Suprapubic skin (tissue), 4 donors: ENCODE data around the gene TMTC2. TPM values are rescaled to one million over a fixed set of nuclear protein-coding genes. Genes with fewer than 3 reads are reported as not detected.

Source experiments
- DNase-seq, 2 donors: peaks; one replicate each; pipeline ENCODE4 v3.0.0-alpha.2; 2019; ENCODE audit warnings: low spot score in 2 of 2
- H3K27ac ChIP-seq: fragments of 200-600 bp; sonication (generic); one replicate; pipeline ENCODE4 v1.5.1; 2019
- H3K27me3 ChIP-seq: fragments of 200-600 bp; sonication (generic); one replicate; pipeline ENCODE4 v1.5.1; 2019
- H3K36me3 ChIP-seq: fragments of 200-600 bp; sonication (generic); one replicate; pipeline ENCODE4 v1.5.1; 2019
- H3K4me1 ChIP-seq: fragments of 200-600 bp; sonication (generic); one replicate; pipeline ENCODE4 v1.5.1; 2019
- H3K4me3 ChIP-seq: fragments of 200-600 bp; sonication (generic); one replicate; pipeline ENCODE4 v1.5.1; 2019; ENCODE audit warnings: mild to moderate bottlenecking
- H3K9me3 ChIP-seq: fragments of 200-600 bp; sonication (generic); one replicate; pipeline ENCODE4 v1.5.1; 2019
- CTCF ChIP-seq, 2 donors: fragments of 200-600 bp in 1 of 2; fragments of 450-650 bp in 1 of 2; sonication (generic) in 1 of 2; IDR thresholded peaks; one replicate each; pipeline ENCODE4 v1.5.1; 2016 to 2019; ENCODE audit warnings: antibody characterized with exemption in 2 of 2, mild to moderate bottlenecking in 1 of 2, moderate library complexity in 1 of 2
- EP300 ChIP-seq: sonication (generic); formaldehyde crosslinking; IDR thresholded peaks from one replicate; pipeline ENCODE4 v1.6.1; 2017; ENCODE audit warnings: antibody characterized with exemption
- POLR2A ChIP-seq, 2 donors: fragments of 450-650 bp; IDR thresholded peaks; one replicate each; pipeline ENCODE4 v1.6.1; 2017; ENCODE audit warnings: antibody characterized with exemption in 2 of 2, mild to moderate bottlenecking in 2 of 2, moderate library complexity in 2 of 2
- POLR2AphosphoS5 ChIP-seq, 3 donors: sonication (generic); formaldehyde crosslinking; IDR thresholded peaks; one replicate each; pipeline ENCODE4 v1.6.1; 2017; ENCODE audit warnings: antibody characterized with exemption in 3 of 3
- whole genome bisulfite sequencing: methylation state at CpG from one replicate; pipeline ENCODE4 v1.1.5; 2018; 5-methylcytosine and 5-hydroxymethylcytosine counted together
- total RNA-seq, 4 donors: library from RNA; depleted of rRNA; stranded (reverse); fragments of >200 nt; gene quantifications; one replicate each; pipeline ENCODE4 v1.1.0, GENCODE V29; 2016

The TMTC2 gene
- total RNA-seq, 4 donors from 2014 or later: 16.7 to 21.1 (median 18.9) TPM

GRCh38 chr12:82848845-82849244 is 162.1 kb downstream of the TMTC2 start:
- 87% methylated on average over 3 of the region's 3 CpGs for WGBS
- TF ChIP-seq POLR2AphosphoS5 (IDR thresholded peaks at IDR 0.05) (no peak), POLR2A (IDR thresholded peaks at IDR 0.05) (no peak), EP300 (no peak), CTCF (IDR thresholded peaks at IDR 0.05) (no peak)
- no peak for DNase-seq
- Histone ChIP-seq H3K4me1 (no peaks in the 10 kb centered on the region), H3K27me3 (no peaks in the 10 kb centered on the region), H3K36me3 (no peaks in the 10 kb centered on the region), H3K27ac (no peak overlapping the region), H3K4me3 (no peak overlapping the region), H3K9me3 (no peaks in the 10 kb centered on the region)

GRCh38 chr12:82852529-82852928 is 165.8 kb downstream of the TMTC2 start:
- Histone ChIP-seq H3K4me3 (no peak overlapping the region), H3K27me3 (no peaks in the 10 kb centered on the region), H3K27ac (no peak overlapping the region), H3K36me3 (peaks cover 4% of the 10 kb centered on the region), H3K9me3 (no peaks in the 10 kb centered on the region), H3K4me1 (no peaks in the 10 kb centered on the region)
- 97% methylated on average over 1 of the region's 1 CpG for WGBS
- DNase-seq: no peak
- TF ChIP-seq POLR2AphosphoS5 (IDR thresholded peaks at IDR 0.05) (no peak), CTCF (IDR thresholded peaks at IDR 0.05) (no peak), POLR2A (IDR thresholded peaks at IDR 0.05) (no peak), EP300 (no peak)

GRCh38 chr12:82855872-82856271 is 169.2 kb downstream of the TMTC2 start:
- Histone ChIP-seq H3K27ac (no peak overlapping the region), H3K27me3 (no peaks in the 10 kb centered on the region), H3K4me3 (no peak overlapping the region), H3K4me1 (no peaks in the 10 kb centered on the region), H3K9me3 (no peaks in the 10 kb centered on the region), H3K36me3 (peaks cover 4% of the 10 kb centered on the region)
- TF ChIP-seq POLR2AphosphoS5 (IDR thresholded peaks at IDR 0.05) (no peak), CTCF (IDR thresholded peaks at IDR 0.05) (no peak), EP300 (no peak), POLR2A (IDR thresholded peaks at IDR 0.05) (no peak)
- DNase-seq: no peak

GRCh38 chr12:82857276-82857675 is 170.6 kb downstream of the TMTC2 start:
- no peak for DNase-seq
- Histone ChIP-seq H3K4me1 (no peaks in the 10 kb centered on the region), H3K27me3 (no peaks in the 10 kb centered on the region), H3K9me3 (no peaks in the 10 kb centered on the region), H3K27ac (no peak overlapping the region), H3K36me3 (peaks cover 4% of the 10 kb centered on the region), H3K4me3 (no peak overlapping the region)
- 92% methylated on average over 7 of the region's 7 CpGs for WGBS
- TF ChIP-seq CTCF (IDR thresholded peaks at IDR 0.05) (no peak), POLR2AphosphoS5 (IDR thresholded peaks at IDR 0.05) (no peak), EP300 (no peak), POLR2A (IDR thresholded peaks at IDR 0.05) (no peak)

GRCh38 chr12:82857911-82858533 is 171.3 kb downstream of the TMTC2 start:
- no peak for TF ChIP-seq POLR2A (IDR thresholded peaks at IDR 0.05)
- TF ChIP-seq CTCF (IDR thresholded peaks at IDR 0.05): no peak
- no peak for TF ChIP-seq EP300
- TF ChIP-seq POLR2AphosphoS5 (IDR thresholded peaks at IDR 0.05): no peak
- Histone ChIP-seq H3K36me3 (peaks cover 4% of the 10 kb centered on the region), H3K4me1 (no peaks in the 10 kb centered on the region), H3K9me3 (no peaks in the 10 kb centered on the region), H3K27ac (no peak overlapping the region), H3K27me3 (no peaks in the 10 kb centered on the region), H3K4me3 (no peak overlapping the region)
- DNase-seq: no peak
- WGBS: 87% methylated on average over 10 of the region's 10 CpGs
